H1 (cell line): ENCODE results near the gene SLC19A1. TPM values are rescaled to one million over a fixed set of nuclear protein-coding genes. Genes with fewer than 3 reads are reported as not detected.

Source experiments
- CTCF ChIA-PET: fragments of 300-600 bp; sonication (Branson Sonifier 250); formaldehyde crosslinking; loops from one replicate; lab custom pipeline; 2021; ENCODE audit not compliant: partially characterized antibody; lab: Charles Lee
- POLR2A ChIA-PET: fragments of 300-600 bp; sonication (Branson Sonifier 250); formaldehyde crosslinking; loops from one replicate; lab custom pipeline; 2021; ENCODE audit warnings: inconsistent platforms; ENCODE audit not compliant: partially characterized antibody; lab: Charles Lee
- DNase-seq, 2 experiments: peaks; one replicate each; pipeline versions ENCODE4 v3.0.0 to v3.0.0-alpha.2; 2010 to 2022; ENCODE audit warnings: low spot score in 2 of 2, low read depth in 1 of 2, mixed read lengths in 1 of 2
- FAIRE-seq: peaks from 2 replicates; lab custom pipeline; 2011; peaks lifted over from hg19 to GRCh38; lab: Jason Lieb, UNC
- H2AFZ ChIP-seq: 2 replicates; pipeline ENCODE4 v1.8.1; 2012; ENCODE audit warnings: low read length, inconsistent platforms
- H2AK5ac ChIP-seq: 2 replicates; pipeline ENCODE4 v1.6.1; 2013; ENCODE audit warnings: low read depth, low read length
- H2BK120ac ChIP-seq: replicated peaks from 2 replicates; pipeline ENCODE3; 2013; ENCODE audit warnings: low read depth, low read length, inconsistent platforms
- H2BK12ac ChIP-seq: 2 replicates; pipeline ENCODE4 v1.6.1; 2013; ENCODE audit warnings: low read depth, low read length
- H2BK15ac ChIP-seq: 2 replicates; pipeline ENCODE4 v1.6.1; 2013; ENCODE audit warnings: low read length
- H2BK20ac ChIP-seq: 2 replicates; pipeline ENCODE4 v1.6.1; 2013; ENCODE audit warnings: low read length
- H2BK5ac ChIP-seq: 2 replicates; pipeline ENCODE4 v1.6.1; 2013; ENCODE audit warnings: low read depth, low read length
- H3K14ac ChIP-seq: 2 replicates; pipeline ENCODE4 v1.6.1; 2013; ENCODE audit warnings: inconsistent platforms; ENCODE audit not compliant: insufficient read length
- H3K18ac ChIP-seq: 2 replicates; pipeline ENCODE4 v1.6.1; 2013; ENCODE audit warnings: low read length; ENCODE audit errors: extremely low read depth
- H3K23ac ChIP-seq: 2 replicates; pipeline ENCODE4 v1.6.1; 2013; ENCODE audit warnings: inconsistent platforms; ENCODE audit not compliant: insufficient read length
- H3K23me2 ChIP-seq: 2 replicates; pipeline ENCODE4 v1.6.1; 2013; ENCODE audit warnings: low read depth, low read length
- H3K27ac ChIP-seq: 2 replicates; pipeline ENCODE4 v1.6.1; 2011; ENCODE audit warnings: low read depth, low read length, inconsistent platforms
- H3K27me3 ChIP-seq, 4 experiments: replicated peaks in 1 of 4; 1 replicate in 1 of 4; 2 replicates in 3 of 4; pipeline versions ENCODE4 v1.6.1 to v1.8.1; 2011 to 2013; ENCODE audit warnings: low read length in 3 of 4, mild to moderate bottlenecking in 3 of 4, inconsistent platforms in 2 of 4, mixed read lengths in 2 of 4, moderate library complexity in 1 of 4; ENCODE audit not compliant: control insufficient read depth in 3 of 4, insufficient read depth in 3 of 4; ENCODE audit errors: extremely low read depth in 1 of 4
- H3K36me3 ChIP-seq, 4 experiments: 2 replicates each; pipeline versions ENCODE4 v1.6.1 to v1.8.1; 2011 to 2013; ENCODE audit warnings: mild to moderate bottlenecking in 4 of 4, low read length in 3 of 4, moderate library complexity in 2 of 4, control low read depth in 1 of 4, inconsistent platforms in 1 of 4; ENCODE audit not compliant: insufficient read depth in 4 of 4, control insufficient read depth in 2 of 4
- H3K4ac ChIP-seq: replicated peaks from 2 replicates; pipeline ENCODE3; 2013; ENCODE audit warnings: low read length, low read depth, mixed read lengths, inconsistent platforms; ENCODE audit not compliant: insufficient read length
- H3K4me1 ChIP-seq, 4 experiments: replicated peaks in 1 of 4; 1 replicate in 1 of 4; 2 replicates in 3 of 4; pipeline versions ENCODE4 v1.6.1 to v1.8.1; 2011 to 2013; ENCODE audit warnings: low read length in 3 of 4, inconsistent platforms in 2 of 4, mixed read lengths in 1 of 4; ENCODE audit not compliant: insufficient read depth in 4 of 4, control insufficient read depth in 3 of 4
- H3K4me2 ChIP-seq, 2 experiments: 2 replicates each; pipeline versions ENCODE4 v1.6.1 to v1.8.1; 2011 to 2013; ENCODE audit warnings: low read depth in 2 of 2, low read length in 2 of 2, control low read depth in 1 of 2, inconsistent platforms in 1 of 2, mild to moderate bottlenecking in 1 of 2; ENCODE audit not compliant: insufficient read depth in 1 of 2
- H3K4me3 ChIP-seq, 4 experiments: fragments of 200-600, 300-600 bp in 1 of 4; sonication (generic), shearing (Covaris generic), sonication (Bioruptor Twin) in 1 of 4; 2 replicates each; pipeline versions ENCODE4 v1.5.1 to v1.8.1; 2011 to 2016; ENCODE audit warnings: low read length in 4 of 4, low read depth in 3 of 4, control low read depth in 2 of 4, inconsistent platforms in 2 of 4, mild to moderate bottlenecking in 2 of 4, mixed read lengths in 1 of 4, moderate library complexity in 1 of 4; ENCODE audit not compliant: insufficient read depth in 2 of 4; ENCODE audit errors: extremely low read depth in 1 of 4
- H3K56ac ChIP-seq: replicated peaks from 2 replicates; pipeline ENCODE3; 2013; ENCODE audit warnings: low read depth, mild to moderate bottlenecking, mixed read lengths, low read length, inconsistent platforms; ENCODE audit not compliant: insufficient read length
- H3K79me1 ChIP-seq: 2 replicates; pipeline ENCODE4 v1.6.1; 2013; ENCODE audit warnings: low read depth, low read length, control low read depth
- H3K79me2 ChIP-seq, 2 experiments: 2 replicates each; pipeline versions ENCODE4 v1.6.1 to v1.8.1; 2012 to 2013; ENCODE audit warnings: low read length in 2 of 2, mild to moderate bottlenecking in 2 of 2, inconsistent platforms in 1 of 2; ENCODE audit not compliant: insufficient read depth in 2 of 2, control insufficient read depth in 1 of 2
- H3K9ac ChIP-seq, 4 experiments: replicated peaks in 1 of 4; 1 replicate in 1 of 4; 2 replicates in 3 of 4; pipeline versions ENCODE4 v1.6.1 to v1.8.1; 2011 to 2013; ENCODE audit warnings: low read depth in 3 of 4, low read length in 3 of 4, control low read depth in 2 of 4, mild to moderate bottlenecking in 2 of 4, moderate library complexity in 2 of 4, inconsistent platforms in 1 of 4; ENCODE audit errors: extremely low read depth in 1 of 4
- H3K9me3 ChIP-seq, 2 experiments: 2 replicates each; pipeline versions ENCODE4 v1.6.1 to v1.8.1; 2012 to 2013; ENCODE audit warnings: mild to moderate bottlenecking in 2 of 2, moderate library complexity in 2 of 2, control low read depth in 1 of 2, inconsistent platforms in 1 of 2, low read depth in 1 of 2, low read length in 1 of 2, mixed read lengths in 1 of 2; ENCODE audit not compliant: insufficient read depth in 2 of 2
- H4K20me1 ChIP-seq, 2 experiments: replicated peaks in 1 of 2; 2 replicates each; pipeline versions ENCODE3 to v1.8.1; 2011 to 2013; ENCODE audit warnings: inconsistent platforms in 2 of 2, low read length in 2 of 2, mild to moderate bottlenecking in 1 of 2; ENCODE audit not compliant: insufficient read depth in 2 of 2, control insufficient read depth in 1 of 2
- H4K5ac ChIP-seq: 2 replicates; pipeline ENCODE4 v1.6.1; 2013; ENCODE audit warnings: low read length, low read depth, mixed read lengths, inconsistent platforms; ENCODE audit not compliant: insufficient read length
- H4K8ac ChIP-seq: 2 replicates; pipeline ENCODE4 v1.8.0; 2013; ENCODE audit warnings: mild to moderate bottlenecking, moderate library complexity, low read length, inconsistent platforms; ENCODE audit not compliant: insufficient read depth; ENCODE audit errors: extremely low read depth
- H4K91ac ChIP-seq: replicated peaks from 2 replicates; pipeline ENCODE3; 2013; ENCODE audit warnings: low read length, mixed read lengths, inconsistent platforms; ENCODE audit not compliant: insufficient read length
- CTBP2 ChIP-seq: IDR thresholded peaks from 2 replicates; pipeline ENCODE4 v1.7.0; 2011; ENCODE audit warnings: borderline replicate concordance, mild to moderate bottlenecking, moderate library complexity, mixed read lengths, low read length; ENCODE audit not compliant: insufficient read depth, insufficient read length
- FOSL1 ChIP-seq: IDR thresholded peaks from 2 replicates; pipeline ENCODE4 v1.6.1; 2011; ENCODE audit warnings: mild to moderate bottlenecking, low read depth, low read length, moderate library complexity; ENCODE audit not compliant: insufficient read depth
- GABPA ChIP-seq: IDR thresholded peaks from 2 replicates; pipeline ENCODE4 v1.6.1; 2011; ENCODE audit warnings: mild to moderate bottlenecking, low read length, moderate library complexity, borderline replicate concordance; ENCODE audit not compliant: insufficient read depth
- HDAC6 ChIP-seq: IDR thresholded peaks from one replicate; pipeline ENCODE4 v1.7.1; 2012; ENCODE audit warnings: low read depth, mild to moderate bottlenecking, inconsistent platforms, low read length, moderate library complexity
- JUN ChIP-seq: IDR thresholded peaks from 2 replicates; pipeline ENCODE4 v1.6.1; 2011; ENCODE audit warnings: low read depth, mild to moderate bottlenecking, improper control_type of control experiment, low read length
- JUND ChIP-seq: IDR thresholded peaks from 2 replicates; pipeline ENCODE4 v1.6.1; 2011; ENCODE audit warnings: mild to moderate bottlenecking, improper control_type of control experiment, low read length
- KDM4A ChIP-seq: IDR thresholded peaks from one replicate; pipeline ENCODE4 v1.7.1; 2012; ENCODE audit warnings: low read depth, mild to moderate bottlenecking, moderate library complexity, low read length, inconsistent platforms; ENCODE audit not compliant: severe bottlenecking
- SP1 ChIP-seq: IDR thresholded peaks from 2 replicates; pipeline ENCODE4 v1.6.1; 2011; ENCODE audit warnings: low read depth, low read length
- SP4 ChIP-seq: IDR thresholded peaks from 2 replicates; pipeline ENCODE4 v1.6.1; 2012; ENCODE audit warnings: low read length, inconsistent platforms
- SUZ12 ChIP-seq: fragments of 200-600 bp; sonication (generic); IDR thresholded peaks from 2 replicates; pipeline ENCODE4 v1.6.1; 2012; ENCODE audit warnings: mild to moderate bottlenecking, inconsistent platforms, low read length, moderate library complexity, mixed read lengths
- TAF1 ChIP-seq: IDR thresholded peaks from 2 replicates; pipeline ENCODE4 v1.6.1; 2011; ENCODE audit warnings: mild to moderate bottlenecking, low read depth, low read length
- WGBS, 2 experiments: shearing (Covaris generic) in 1 of 2; methylation state at CpG; one replicate each; pipeline versions ENCODE4 v1.1.6 to v1.1.7; 2013 to 2015; ENCODE audit warnings: low lambda C conversion rate in 2 of 2, mixed read lengths in 2 of 2, inconsistent platforms in 1 of 2, low coverage in 1 of 2, missing lambda C conversion rate in 1 of 2; ENCODE audit not compliant: insufficient replicate concordance in 2 of 2, insufficient coverage in 1 of 2, insufficient read length in 1 of 2; ENCODE audit errors: extremely low coverage in 1 of 2, missing lambda C conversion rate in 1 of 2; 5-methylcytosine and 5-hydroxymethylcytosine counted together
- polyA plus RNA-seq, 7 experiments: library from polyadenylated mRNA; depleted of rRNA in 3 of 7; stranded (reverse) in 5 of 7; unstranded in 2 of 7; fragments of >200 nt in 5 of 7; fragments of 200-250 nt in 2 of 7; gene quantifications; 1 replicate in 5 of 7; 2 replicates in 1 of 7; 4 replicates in 1 of 7; pipeline versions ENCODE4 v1.2.1 to v1.2.3, GENCODE V29; 2011 to 2013; ENCODE audit warnings: missing spikeins in 2 of 7, mixed read lengths in 2 of 7
- total RNA-seq: library from RNA; stranded (reverse); fragmentation: NEBNext Ultra II Directional; extraction: Animal tissue kit (Norgen Biotek cat#: 25700); gene quantifications from 2 replicates; pipeline ENCODE4 v1.2.1, GENCODE V29; 2021

The SLC19A1 gene
- total and polyA plus RNA-seq, 2 of the 8 experiments (the other 6 are each of a cell fraction or from before 2014, with no cell fraction given): 31.6 to 43.8 TPM

DNA sequence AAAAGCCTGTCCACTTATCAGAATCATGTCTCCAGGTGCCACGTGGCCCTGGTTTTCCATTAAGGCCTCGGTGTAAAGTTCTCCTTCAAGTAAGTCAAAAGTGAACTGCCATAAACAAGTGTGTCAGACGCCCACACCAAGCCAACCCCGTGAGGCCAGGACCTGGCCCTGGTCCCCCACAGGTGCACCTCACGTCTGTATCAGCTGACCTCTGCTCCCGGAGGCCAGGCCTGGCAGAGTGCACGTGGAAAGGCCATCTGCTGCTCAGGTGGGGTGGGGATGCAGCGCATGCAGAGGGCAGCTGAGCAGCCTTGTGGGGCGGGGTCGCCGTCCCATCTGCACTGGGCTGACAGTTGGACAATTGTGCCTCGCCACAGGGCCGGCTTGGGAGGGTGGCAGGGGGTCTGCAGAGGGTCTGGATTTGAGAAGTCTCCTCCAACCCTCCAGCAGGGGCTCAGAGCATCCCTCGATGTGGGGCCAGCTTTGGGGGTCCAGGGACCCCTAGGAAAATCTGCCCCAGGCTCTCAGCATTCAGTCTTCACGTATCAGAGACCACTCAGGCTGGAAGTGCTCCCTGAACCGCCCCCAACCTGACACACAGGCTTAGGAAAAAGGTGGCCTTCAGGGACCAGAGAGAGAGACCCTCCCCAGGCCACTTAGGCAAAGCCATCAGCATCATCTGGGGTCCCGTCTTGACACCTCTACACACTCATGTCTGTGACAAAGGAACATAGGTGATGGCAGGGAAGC, 3.0 kb downstream of the SLC19A1 start:
- Histone ChIP-seq H3K27ac (no peak overlapping the region), H4K20me1 (peaks cover 7 to 17% of the 10 kb centered on the region in 2 experiments), H2BK15ac (no peak overlapping the region), H2BK120ac (no peak overlapping the region), H4K5ac (no peak overlapping the region), H2BK5ac (no peak overlapping the region), H3K4me1 (peaks cover 0 to 15% (median 10%) of the 10 kb centered on the region in 4 experiments; a peak in 4 of 7 replicates), H3K9me3 (no peaks in the 10 kb centered on the region), H4K8ac (no peak overlapping the region), H3K27me3 (no peaks in the 10 kb centered on the region; a peak in 1 of 7 replicates), H2AK5ac (no peak overlapping the region)
- DNase-seq: peak in 1 of 2 experiments; percentile 38
- TF ChIP-seq JUND (no peak), TAF1 (no peak), HDAC6 (no peak), KDM4A (no peak), SP1 (no peak), SP4 (no peak), JUN (no peak), FOSL1 (no peak), SUZ12 (no peak), CTBP2 (no peak), GABPA (no peak)
- TF ChIP-seq, all 59 proteins: peak for 0
- Histone ChIP-seq H3K4me2 (no peak overlapping the region), H3K18ac (no peak overlapping the region), H3K4ac (no peak overlapping the region), H3K36me3 (peaks cover 0 to 5% (median 2%) of the 10 kb centered on the region in 4 experiments; a peak in 3 of 8 replicates), H3K79me1 (peaks cover 5% of the 10 kb centered on the region), H4K91ac (no peak overlapping the region), H3K23ac (no peak overlapping the region), H3K56ac (no peak overlapping the region), H3K4me3 (no peak overlapping the region), H2AFZ (no peak overlapping the region), H2BK12ac (no peak overlapping the region), H3K79me2 (peaks cover 0 to 33% of the 10 kb centered on the region in 2 experiments; a peak in 2 of 4 replicates), H3K23me2 (peaks cover 6% of the 10 kb centered on the region; the same call in 1 of the 2 replicates), H2BK20ac (no peak overlapping the region), H3K14ac (no peak overlapping the region), H3K9ac (no peak overlapping the region)
- FAIRE-seq: no peak
- 89% methylated on average over 17 of the region's 17 CpGs; no CpG with 5 or more reads in 1 of the 2 experiments for WGBS, 2 experiments
- CTCF ChIA-PET: interaction anchor here (2.2 to 2.5 kb wide), 2 partner anchors 17 to 57 kb away, joined by 8 read pairs; no protein-coding TSS in a partner anchor
- POLR2A ChIA-PET: interaction anchor here (0.8 to 1.1 kb wide), 2 partner anchors 8 to 27 kb away, joined by 3 read pairs; no protein-coding TSS in a partner anchor
